H1 (cell line): ENCODE data around the gene HIVEP3. TPM values are rescaled to one million over a fixed set of nuclear protein-coding genes. Genes with fewer than 3 reads are reported as not detected.

Source experiments
- CTCF ChIA-PET: fragments of 300-600 bp; sonication (Branson Sonifier 250); formaldehyde crosslinking; loops from one replicate; lab custom pipeline; 2021; ENCODE audit not compliant: partially characterized antibody; lab: Charles Lee
- POLR2A ChIA-PET: fragments of 300-600 bp; sonication (Branson Sonifier 250); formaldehyde crosslinking; loops from one replicate; lab custom pipeline; 2021; ENCODE audit warnings: inconsistent platforms; ENCODE audit not compliant: partially characterized antibody; lab: Charles Lee
- DNase-seq, 2 experiments: peaks; one replicate each; pipeline versions ENCODE4 v3.0.0 to v3.0.0-alpha.2; 2010 to 2022; ENCODE audit warnings: low spot score in 2 of 2, low read depth in 1 of 2, mixed read lengths in 1 of 2
- FAIRE-seq: peaks from 2 replicates; lab custom pipeline; 2011; peaks lifted over from hg19 to GRCh38; lab: Jason Lieb, UNC
- H2AFZ ChIP-seq: 2 replicates; pipeline ENCODE4 v1.8.1; 2012; ENCODE audit warnings: low read length, inconsistent platforms
- H2AK5ac ChIP-seq: 2 replicates; pipeline ENCODE4 v1.6.1; 2013; ENCODE audit warnings: low read depth, low read length
- H2BK120ac ChIP-seq: replicated peaks from 2 replicates; pipeline ENCODE3; 2013; ENCODE audit warnings: low read depth, low read length, inconsistent platforms
- H2BK12ac ChIP-seq: 2 replicates; pipeline ENCODE4 v1.6.1; 2013; ENCODE audit warnings: low read depth, low read length
- H2BK15ac ChIP-seq: 2 replicates; pipeline ENCODE4 v1.6.1; 2013; ENCODE audit warnings: low read length
- H2BK20ac ChIP-seq: 2 replicates; pipeline ENCODE4 v1.6.1; 2013; ENCODE audit warnings: low read length
- H2BK5ac ChIP-seq: 2 replicates; pipeline ENCODE4 v1.6.1; 2013; ENCODE audit warnings: low read depth, low read length
- H3K14ac ChIP-seq: 2 replicates; pipeline ENCODE4 v1.6.1; 2013; ENCODE audit warnings: inconsistent platforms; ENCODE audit not compliant: insufficient read length
- H3K18ac ChIP-seq: 2 replicates; pipeline ENCODE4 v1.6.1; 2013; ENCODE audit warnings: low read length; ENCODE audit errors: extremely low read depth
- H3K23ac ChIP-seq: 2 replicates; pipeline ENCODE4 v1.6.1; 2013; ENCODE audit warnings: inconsistent platforms; ENCODE audit not compliant: insufficient read length
- H3K23me2 ChIP-seq: 2 replicates; pipeline ENCODE4 v1.6.1; 2013; ENCODE audit warnings: low read depth, low read length
- H3K27ac ChIP-seq: 2 replicates; pipeline ENCODE4 v1.6.1; 2011; ENCODE audit warnings: low read depth, low read length, inconsistent platforms
- H3K27me3 ChIP-seq, 4 experiments: replicated peaks in 1 of 4; 1 replicate in 1 of 4; 2 replicates in 3 of 4; pipeline versions ENCODE4 v1.6.1 to v1.8.1; 2011 to 2013; ENCODE audit warnings: low read length in 3 of 4, mild to moderate bottlenecking in 3 of 4, inconsistent platforms in 2 of 4, mixed read lengths in 2 of 4, moderate library complexity in 1 of 4; ENCODE audit not compliant: control insufficient read depth in 3 of 4, insufficient read depth in 3 of 4; ENCODE audit errors: extremely low read depth in 1 of 4
- H3K36me3 ChIP-seq, 4 experiments: 2 replicates each; pipeline versions ENCODE4 v1.6.1 to v1.8.1; 2011 to 2013; ENCODE audit warnings: mild to moderate bottlenecking in 4 of 4, low read length in 3 of 4, moderate library complexity in 2 of 4, control low read depth in 1 of 4, inconsistent platforms in 1 of 4; ENCODE audit not compliant: insufficient read depth in 4 of 4, control insufficient read depth in 2 of 4
- H3K4ac ChIP-seq: replicated peaks from 2 replicates; pipeline ENCODE3; 2013; ENCODE audit warnings: low read length, low read depth, mixed read lengths, inconsistent platforms; ENCODE audit not compliant: insufficient read length
- H3K4me1 ChIP-seq, 4 experiments: replicated peaks in 1 of 4; 1 replicate in 1 of 4; 2 replicates in 3 of 4; pipeline versions ENCODE4 v1.6.1 to v1.8.1; 2011 to 2013; ENCODE audit warnings: low read length in 3 of 4, inconsistent platforms in 2 of 4, mixed read lengths in 1 of 4; ENCODE audit not compliant: insufficient read depth in 4 of 4, control insufficient read depth in 3 of 4
- H3K4me2 ChIP-seq, 2 experiments: 2 replicates each; pipeline versions ENCODE4 v1.6.1 to v1.8.1; 2011 to 2013; ENCODE audit warnings: low read depth in 2 of 2, low read length in 2 of 2, control low read depth in 1 of 2, inconsistent platforms in 1 of 2, mild to moderate bottlenecking in 1 of 2; ENCODE audit not compliant: insufficient read depth in 1 of 2
- H3K4me3 ChIP-seq, 4 experiments: fragments of 200-600, 300-600 bp in 1 of 4; sonication (generic), shearing (Covaris generic), sonication (Bioruptor Twin) in 1 of 4; 2 replicates each; pipeline versions ENCODE4 v1.5.1 to v1.8.1; 2011 to 2016; ENCODE audit warnings: low read length in 4 of 4, low read depth in 3 of 4, control low read depth in 2 of 4, inconsistent platforms in 2 of 4, mild to moderate bottlenecking in 2 of 4, mixed read lengths in 1 of 4, moderate library complexity in 1 of 4; ENCODE audit not compliant: insufficient read depth in 2 of 4; ENCODE audit errors: extremely low read depth in 1 of 4
- H3K56ac ChIP-seq: replicated peaks from 2 replicates; pipeline ENCODE3; 2013; ENCODE audit warnings: low read depth, mild to moderate bottlenecking, mixed read lengths, low read length, inconsistent platforms; ENCODE audit not compliant: insufficient read length
- H3K79me1 ChIP-seq: 2 replicates; pipeline ENCODE4 v1.6.1; 2013; ENCODE audit warnings: low read depth, low read length, control low read depth
- H3K79me2 ChIP-seq, 2 experiments: 2 replicates each; pipeline versions ENCODE4 v1.6.1 to v1.8.1; 2012 to 2013; ENCODE audit warnings: low read length in 2 of 2, mild to moderate bottlenecking in 2 of 2, inconsistent platforms in 1 of 2; ENCODE audit not compliant: insufficient read depth in 2 of 2, control insufficient read depth in 1 of 2
- H3K9ac ChIP-seq, 4 experiments: replicated peaks in 1 of 4; 1 replicate in 1 of 4; 2 replicates in 3 of 4; pipeline versions ENCODE4 v1.6.1 to v1.8.1; 2011 to 2013; ENCODE audit warnings: low read depth in 3 of 4, low read length in 3 of 4, control low read depth in 2 of 4, mild to moderate bottlenecking in 2 of 4, moderate library complexity in 2 of 4, inconsistent platforms in 1 of 4; ENCODE audit errors: extremely low read depth in 1 of 4
- H3K9me3 ChIP-seq, 2 experiments: 2 replicates each; pipeline versions ENCODE4 v1.6.1 to v1.8.1; 2012 to 2013; ENCODE audit warnings: mild to moderate bottlenecking in 2 of 2, moderate library complexity in 2 of 2, control low read depth in 1 of 2, inconsistent platforms in 1 of 2, low read depth in 1 of 2, low read length in 1 of 2, mixed read lengths in 1 of 2; ENCODE audit not compliant: insufficient read depth in 2 of 2
- H4K20me1 ChIP-seq, 2 experiments: replicated peaks in 1 of 2; 2 replicates each; pipeline versions ENCODE3 to v1.8.1; 2011 to 2013; ENCODE audit warnings: inconsistent platforms in 2 of 2, low read length in 2 of 2, mild to moderate bottlenecking in 1 of 2; ENCODE audit not compliant: insufficient read depth in 2 of 2, control insufficient read depth in 1 of 2
- H4K5ac ChIP-seq: 2 replicates; pipeline ENCODE4 v1.6.1; 2013; ENCODE audit warnings: low read length, low read depth, mixed read lengths, inconsistent platforms; ENCODE audit not compliant: insufficient read length
- H4K8ac ChIP-seq: 2 replicates; pipeline ENCODE4 v1.8.0; 2013; ENCODE audit warnings: mild to moderate bottlenecking, moderate library complexity, low read length, inconsistent platforms; ENCODE audit not compliant: insufficient read depth; ENCODE audit errors: extremely low read depth
- H4K91ac ChIP-seq: replicated peaks from 2 replicates; pipeline ENCODE3; 2013; ENCODE audit warnings: low read length, mixed read lengths, inconsistent platforms; ENCODE audit not compliant: insufficient read length
- BACH1 ChIP-seq: IDR thresholded peaks from 2 replicates; pipeline ENCODE4 v1.6.1; 2012; ENCODE audit warnings: low read length, improper control_type of control experiment
- SIRT6 ChIP-seq: IDR thresholded peaks from one replicate; pipeline ENCODE4 v1.7.1; 2012; ENCODE audit warnings: low read length, inconsistent platforms
- TEAD4 ChIP-seq: IDR thresholded peaks from 2 replicates; pipeline ENCODE4 v1.6.1; 2012; ENCODE audit warnings: low read depth, low read length, inconsistent platforms, mixed read lengths
- ZNF274 ChIP-seq: IDR thresholded peaks from 2 replicates; pipeline ENCODE4 v1.7.0; 2012; ENCODE audit warnings: low read length, borderline replicate concordance; ENCODE audit errors: extremely low read depth
- WGBS, 2 experiments: shearing (Covaris generic) in 1 of 2; methylation state at CpG; one replicate each; pipeline versions ENCODE4 v1.1.6 to v1.1.7; 2013 to 2015; ENCODE audit warnings: low lambda C conversion rate in 2 of 2, mixed read lengths in 2 of 2, inconsistent platforms in 1 of 2, low coverage in 1 of 2, missing lambda C conversion rate in 1 of 2; ENCODE audit not compliant: insufficient replicate concordance in 2 of 2, insufficient coverage in 1 of 2, insufficient read length in 1 of 2; ENCODE audit errors: extremely low coverage in 1 of 2, missing lambda C conversion rate in 1 of 2; 5-methylcytosine and 5-hydroxymethylcytosine counted together
- polyA plus RNA-seq, 7 experiments: library from polyadenylated mRNA; depleted of rRNA in 3 of 7; stranded (reverse) in 5 of 7; unstranded in 2 of 7; fragments of >200 nt in 5 of 7; fragments of 200-250 nt in 2 of 7; gene quantifications; 1 replicate in 5 of 7; 2 replicates in 1 of 7; 4 replicates in 1 of 7; pipeline versions ENCODE4 v1.2.1 to v1.2.3, GENCODE V29; 2011 to 2013; ENCODE audit warnings: missing spikeins in 2 of 7, mixed read lengths in 2 of 7
- total RNA-seq: library from RNA; stranded (reverse); fragmentation: NEBNext Ultra II Directional; extraction: Animal tissue kit (Norgen Biotek cat#: 25700); gene quantifications from 2 replicates; pipeline ENCODE4 v1.2.1, GENCODE V29; 2021
- TF ChIP-seq, protein P1 (sequence below): IDR thresholded peaks from 2 replicates; pipeline ENCODE4 v1.6.1; 2011; ENCODE audit warnings: low read length, improper control_type of control experiment

The HIVEP3 gene
- total and polyA plus RNA-seq, 2 of the 8 experiments (the other 6 are each of a cell fraction or from before 2014, with no cell fraction given), result 0.24 to 0.69 TPM

DNA sequence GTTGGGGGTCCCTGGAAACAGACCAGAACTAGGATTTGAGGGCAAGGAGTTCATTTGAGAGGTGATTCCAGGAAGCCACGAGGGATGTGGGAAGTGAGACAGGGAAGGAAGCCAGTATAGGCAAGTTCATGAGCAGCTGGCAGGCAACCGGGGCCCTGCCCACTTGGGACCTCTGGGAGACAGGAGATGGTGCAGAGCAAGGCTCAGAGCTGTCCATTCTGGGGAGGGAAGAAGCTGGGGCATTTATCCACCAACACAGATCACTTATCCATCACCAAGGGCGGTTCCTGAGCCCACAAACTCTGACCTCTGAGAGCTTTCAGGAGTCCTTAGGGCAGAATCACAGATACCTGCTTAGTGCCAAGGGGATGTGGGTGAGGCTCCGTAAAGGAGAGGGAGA lies 451.0 kb downstream of the HIVEP3 start:
- Histone ChIP-seq H4K91ac (no peak overlapping the region), H3K79me1 (no peaks in the 10 kb centered on the region), H3K23me2 (no peaks in the 10 kb centered on the region), H3K9me3 (no peaks in the 10 kb centered on the region), H4K20me1 (no peaks in the 10 kb centered on the region), H3K23ac (no peak overlapping the region), H2AK5ac (no peak overlapping the region), H2BK5ac (no peak overlapping the region), H3K4me2 (no peak overlapping the region), H3K27ac (no peak overlapping the region), H2BK120ac (no peak overlapping the region), H2BK20ac (no peak overlapping the region), H3K4me3 (no peak overlapping the region), H3K14ac (no peak overlapping the region), H4K8ac (no peak overlapping the region), H3K36me3 (no peaks in the 10 kb centered on the region; a peak in 1 of 8 replicates), H3K27me3 (no peaks in the 10 kb centered on the region), H3K18ac (no peak overlapping the region), H3K56ac (no peak overlapping the region), H3K4me1 (no peaks in the 10 kb centered on the region), H4K5ac (no peak overlapping the region), H2BK12ac (no peak overlapping the region), H3K9ac (no peak overlapping the region), H3K79me2 (no peaks in the 10 kb centered on the region), H2AFZ (no peak overlapping the region), H2BK15ac (no peak overlapping the region), H3K4ac (no peak overlapping the region)
- WGBS, 2 experiments, result 89% methylated on average over 4 of the region's 4 CpGs; no CpG with 5 or more reads in 1 of the 2 experiments
- POLR2A ChIA-PET, result no interaction called here
- TF ChIP-seq SIRT6 (no peak), TEAD4 (no peak), BACH1 (no peak), ZNF274 (no peak)
- TF ChIP-seq, protein P1, sequence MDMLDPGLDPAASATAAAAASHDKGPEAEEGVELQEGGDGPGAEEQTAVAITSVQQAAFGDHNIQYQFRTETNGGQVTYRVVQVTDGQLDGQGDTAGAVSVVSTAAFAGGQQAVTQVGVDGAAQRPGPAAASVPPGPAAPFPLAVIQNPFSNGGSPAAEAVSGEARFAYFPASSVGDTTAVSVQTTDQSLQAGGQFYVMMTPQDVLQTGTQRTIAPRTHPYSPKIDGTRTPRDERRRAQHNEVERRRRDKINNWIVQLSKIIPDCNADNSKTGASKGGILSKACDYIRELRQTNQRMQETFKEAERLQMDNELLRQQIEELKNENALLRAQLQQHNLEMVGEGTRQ, result no peak
- CTCF ChIA-PET, result interaction anchor here (1.2 to 2.7 kb wide), 8 partner anchors 16 to 185 kb away, joined by 3 to 10 read pairs (median 5); partner anchors contain the start of gene EDN2
- FAIRE-seq, result no peak
- no peak for DNase-seq
